ENCODE results near the gene SCARB1. TPM values are rescaled to one million over a fixed set of nuclear protein-coding genes. Genes with fewer than 3 reads are reported as not detected.
"Not testable (repeated sequence)": the region's sequence is repeated elsewhere in the genome, so short reads cannot be mapped to it uniquely, and the experiment has no call there.

SCARB1 gene, protein sequence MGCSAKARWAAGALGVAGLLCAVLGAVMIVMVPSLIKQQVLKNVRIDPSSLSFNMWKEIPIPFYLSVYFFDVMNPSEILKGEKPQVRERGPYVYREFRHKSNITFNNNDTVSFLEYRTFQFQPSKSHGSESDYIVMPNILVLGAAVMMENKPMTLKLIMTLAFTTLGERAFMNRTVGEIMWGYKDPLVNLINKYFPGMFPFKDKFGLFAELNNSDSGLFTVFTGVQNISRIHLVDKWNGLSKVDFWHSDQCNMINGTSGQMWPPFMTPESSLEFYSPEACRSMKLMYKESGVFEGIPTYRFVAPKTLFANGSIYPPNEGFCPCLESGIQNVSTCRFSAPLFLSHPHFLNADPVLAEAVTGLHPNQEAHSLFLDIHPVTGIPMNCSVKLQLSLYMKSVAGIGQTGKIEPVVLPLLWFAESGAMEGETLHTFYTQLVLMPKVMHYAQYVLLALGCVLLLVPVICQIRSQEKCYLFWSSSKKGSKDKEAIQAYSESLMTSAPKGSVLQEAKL
- 10 to 100 TPM; 15.3 to 23.6 TPM for total RNA-seq

DNA sequence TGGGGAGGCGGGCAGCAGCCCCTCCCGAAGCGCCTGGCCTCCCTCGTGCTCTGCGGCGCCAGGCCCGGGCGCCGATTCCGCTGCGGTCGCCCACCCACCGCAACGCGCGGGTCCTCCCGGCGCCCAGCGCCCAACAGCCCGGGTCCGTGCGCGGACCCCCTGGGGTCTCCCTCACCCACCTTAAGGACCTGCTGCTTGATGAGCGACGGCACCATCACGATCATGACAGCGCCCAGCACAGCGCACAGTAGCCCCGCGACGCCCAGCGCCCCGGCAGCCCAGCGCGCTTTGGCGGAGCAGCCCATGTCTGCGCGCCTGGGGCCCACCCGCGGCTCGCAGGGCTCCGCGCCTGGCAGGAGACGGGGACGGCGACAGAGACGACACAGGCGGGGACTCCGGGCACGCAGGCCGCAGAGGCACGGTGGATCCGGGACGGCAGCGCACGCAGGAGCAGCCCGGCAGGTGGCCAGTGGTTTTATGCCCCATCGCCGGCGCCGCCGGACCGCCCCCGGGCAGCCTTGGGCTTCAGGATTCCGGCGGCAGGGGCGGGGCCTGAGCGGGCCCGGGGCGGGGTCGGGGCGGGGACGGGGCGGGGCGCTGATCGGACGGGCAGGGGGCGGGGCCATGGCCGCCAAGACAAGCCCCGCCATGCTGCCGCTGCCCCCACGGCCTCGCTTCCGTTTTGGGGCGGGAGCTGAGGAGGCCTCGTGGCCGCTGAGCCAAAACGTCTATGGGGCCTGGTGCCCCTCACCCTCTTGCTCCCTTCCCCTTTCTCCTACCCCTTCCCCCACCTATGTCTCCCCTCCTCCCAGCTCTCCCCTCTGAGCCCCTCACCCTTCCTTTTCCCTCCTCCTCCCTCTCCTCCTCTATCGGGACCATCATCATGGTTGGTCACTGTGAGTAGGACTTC lies at the start of gene SCARB1:
TSS of gene SCARB1 (minus strand) at position 449 of the 910 bp plus-strand sequence. CDS start at position 305, 144 bp downstream.
- peak; percentile 79 to 82 for DNase-seq (ENCODE audit: low spot score in 2 of 2)
- no peaks in the 10 kb centered on the region for H3K9me3 Mint-ChIP-seq
- ATAC-seq = peak; percentile 88 to 91
- peak within 1 kb of the TSS; percentile 87 to 94 for H3K27ac Mint-ChIP-seq
- H3K36me3 Mint-ChIP-seq = peaks cover 0 to 6% of the 10 kb centered on the region in 2 donors

DNA sequence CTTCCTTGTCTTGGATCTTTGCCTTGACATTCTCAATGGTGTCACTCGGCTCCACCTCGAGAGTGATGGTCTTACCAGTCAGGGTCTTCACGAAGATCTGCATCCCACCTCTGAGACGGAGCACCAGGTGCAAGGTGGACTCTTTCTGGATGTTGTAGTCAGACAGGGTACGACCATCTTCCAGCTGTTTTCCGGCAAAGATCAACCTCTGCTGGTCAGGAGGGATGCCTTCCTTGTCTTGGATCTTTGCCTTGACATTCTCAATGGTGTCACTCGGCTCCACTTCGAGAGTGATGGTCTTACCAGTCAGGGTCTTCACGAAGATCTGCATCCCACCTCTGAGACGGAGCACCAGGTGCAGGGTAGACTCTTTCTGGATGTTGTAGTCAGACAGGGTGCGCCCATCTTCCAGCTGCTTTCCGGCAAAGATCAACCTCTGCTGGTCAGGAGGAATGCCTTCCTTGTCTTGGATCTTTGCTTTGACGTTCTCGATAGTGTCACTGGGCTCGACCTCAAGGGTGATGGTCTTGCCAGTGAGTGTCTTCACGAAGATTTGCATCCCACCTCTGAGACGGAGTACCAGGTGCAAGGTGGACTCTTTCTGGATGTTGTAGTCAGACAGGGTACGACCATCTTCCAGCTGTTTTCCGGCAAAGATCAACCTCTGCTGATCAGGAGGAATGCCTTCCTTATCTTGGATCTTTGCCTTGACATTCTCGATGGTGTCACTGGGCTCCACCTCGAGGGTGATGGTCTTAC lies 49.0 kb upstream of the SCARB1 start:
- Mint-ChIP-seq H3K9me3 (peaks cover 0 to 11% of the 10 kb centered on the region in 2 donors), H3K27ac (peak overlapping the region; percentile 99 to 100), H3K36me3 (peaks cover 30 to 39% of the 10 kb centered on the region in 2 donors)
- not testable (repeated sequence) for ATAC-seq; DNase-seq (ENCODE audit: low spot score in 2 of 2)

DNA sequence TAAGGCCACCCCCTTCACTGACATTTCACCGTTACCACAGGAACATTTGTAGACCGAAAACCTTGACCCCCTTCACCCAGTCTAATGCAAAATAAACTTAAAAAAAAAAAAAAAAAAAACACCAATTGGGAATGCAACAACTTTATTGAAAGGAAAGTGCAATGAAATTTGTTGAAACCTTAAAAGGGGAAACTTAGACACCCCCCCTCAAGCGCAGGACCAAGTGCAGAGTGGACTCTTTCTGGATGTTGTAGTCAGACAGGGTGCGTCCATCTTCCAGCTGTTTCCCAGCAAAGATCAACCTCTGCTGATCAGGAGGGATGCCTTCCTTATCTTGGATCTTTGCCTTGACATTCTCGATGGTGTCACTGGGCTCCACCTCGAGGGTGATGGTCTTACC lies 47.9 kb upstream of the SCARB1 start:
- Mint-ChIP-seq H3K9me3 (peaks cover 0 to 11% of the 10 kb centered on the region in 2 donors), H3K27ac (peak overlapping the region; percentile 80 to 95), H3K36me3 (peaks cover 30 to 39% of the 10 kb centered on the region in 2 donors)
- DNase-seq (ENCODE audit: low spot score in 2 of 2); ATAC-seq: not testable (repeated sequence)

DNA sequence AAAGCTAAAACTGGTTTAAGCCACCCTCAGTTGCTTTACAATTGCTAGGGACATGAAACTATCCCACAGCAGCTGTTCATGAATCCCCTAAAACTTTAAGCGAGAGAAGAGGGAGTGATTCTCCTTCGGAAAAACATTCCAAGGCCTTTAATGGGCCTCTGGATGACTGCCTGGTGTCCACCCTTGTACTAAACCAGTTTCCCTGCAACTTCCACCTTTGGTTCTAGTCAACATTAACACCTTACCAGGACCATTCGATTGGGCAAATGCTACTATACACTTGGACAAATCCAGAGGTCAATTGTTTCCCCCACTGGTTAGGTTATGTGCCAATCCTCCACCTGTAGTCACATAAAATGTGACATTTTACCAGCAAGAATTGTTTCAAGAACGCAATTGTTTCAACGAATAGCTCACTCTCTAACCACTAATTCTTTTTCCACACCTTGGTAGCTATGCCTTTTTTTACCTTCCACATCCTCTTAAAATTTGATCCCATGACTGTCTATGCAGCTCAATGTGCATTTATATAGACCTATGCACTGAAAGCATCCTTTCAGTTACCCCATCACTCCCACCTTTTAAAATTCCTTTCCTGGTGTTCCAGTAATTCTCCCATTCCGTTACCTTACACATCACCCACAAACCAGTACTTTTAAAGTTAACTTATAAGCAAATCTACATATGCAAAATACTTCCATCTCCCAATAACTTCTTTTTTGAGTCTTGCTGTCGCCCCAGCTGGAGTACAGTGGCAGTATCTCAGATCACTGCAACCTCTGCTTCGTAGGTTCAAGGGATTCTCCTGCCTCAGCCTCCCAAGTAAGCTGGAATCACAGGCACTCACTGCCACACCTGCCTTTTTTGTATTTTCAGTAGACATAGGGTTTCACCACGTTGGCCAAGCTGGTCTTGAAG lies 47.2 kb upstream of the SCARB1 start:
- DNase-seq (ENCODE audit: low spot score in 2 of 2) = no peak
- H3K36me3 Mint-ChIP-seq = peaks cover 30 to 39% of the 10 kb centered on the region in 2 donors
- peaks cover 0 to 11% of the 10 kb centered on the region in 2 donors for H3K9me3 Mint-ChIP-seq
- ATAC-seq = peak in 1 of 2 donors; percentile 3
- H3K27ac Mint-ChIP-seq = peak overlapping the region; percentile 80 to 95

DNA sequence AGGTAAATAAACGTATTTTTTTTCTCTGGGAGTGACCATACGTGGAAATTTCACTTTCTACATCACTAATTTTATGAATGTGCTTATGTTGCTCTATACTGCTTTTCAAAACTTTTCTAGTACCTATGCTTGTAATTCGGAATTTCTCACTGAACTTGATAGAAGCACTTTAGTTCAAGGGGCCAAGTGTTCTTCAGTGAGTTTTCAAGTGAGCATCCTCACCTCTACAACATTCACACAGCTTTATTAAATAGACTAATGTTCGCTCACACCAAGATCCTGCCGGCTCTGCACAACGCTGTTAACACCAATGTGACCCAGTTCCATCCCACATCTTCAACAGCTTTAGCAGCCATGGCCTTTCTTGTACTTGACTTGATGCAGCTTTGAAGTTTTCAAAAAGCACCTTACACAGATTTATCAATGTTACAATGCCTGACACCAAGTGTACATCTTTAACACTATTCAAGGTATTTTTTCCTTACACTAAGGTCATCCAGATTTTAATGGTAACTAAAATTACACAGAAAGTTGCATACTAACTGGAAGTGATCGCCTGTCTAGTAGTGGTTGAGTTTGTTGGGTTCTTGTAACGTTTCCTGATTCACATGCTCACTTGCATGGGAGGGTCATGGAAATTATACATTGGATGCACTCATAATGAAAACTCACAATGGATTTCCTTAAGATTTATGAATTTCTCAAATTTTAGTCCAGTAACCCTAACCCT lies 46.3 kb upstream of the SCARB1 start:
- Mint-ChIP-seq H3K27ac (peak overlapping the region; percentile 80 to 95), H3K9me3 (peaks cover 0 to 11% of the 10 kb centered on the region in 2 donors), H3K36me3 (peaks cover 30 to 39% of the 10 kb centered on the region in 2 donors)
- DNase-seq (ENCODE audit: low spot score in 2 of 2) = no peak
- peak in 1 of 2 donors; percentile 2 for ATAC-seq

DNA sequence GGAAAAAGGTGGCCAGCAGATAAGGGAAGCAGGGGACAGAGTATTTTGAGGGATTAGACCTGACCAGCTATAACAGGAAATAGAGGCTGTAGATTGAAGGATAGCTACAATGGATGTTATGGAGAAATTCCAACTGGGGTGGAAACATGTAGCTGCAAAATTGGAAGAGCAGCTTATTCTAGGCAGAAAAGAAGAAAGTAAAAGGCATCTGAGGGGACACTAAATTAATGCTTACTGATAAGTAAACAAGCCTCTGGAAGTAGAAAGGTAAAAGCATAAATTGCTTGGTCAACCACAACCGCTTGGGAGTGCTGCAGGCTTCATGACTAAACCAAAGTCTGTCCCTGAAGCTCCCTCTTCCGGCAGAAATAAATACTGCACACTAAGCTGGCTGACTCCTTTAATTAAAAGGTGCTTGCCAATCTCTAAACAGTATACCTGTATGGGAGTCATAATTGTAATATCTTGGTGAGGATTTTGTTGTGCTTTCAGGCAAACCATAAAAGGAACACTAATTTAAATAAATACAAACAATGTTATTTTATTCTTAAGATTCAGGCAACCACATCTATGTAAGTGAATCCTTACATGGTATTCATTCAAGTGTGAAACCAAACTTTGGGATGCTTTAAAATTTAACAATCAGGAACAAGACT lies 43.1 kb upstream of the SCARB1 start:
- peak overlapping the region in 1 of 2 donors; percentile 7 for H3K27ac Mint-ChIP-seq
- no peaks in the 10 kb centered on the region for H3K9me3 Mint-ChIP-seq
- ATAC-seq (peak; percentile 67 to 68), DNase-seq (ENCODE audit: low spot score in 2 of 2) (peak; percentile 72 to 96)
- H3K36me3 Mint-ChIP-seq = peaks cover 8 to 12% of the 10 kb centered on the region in 2 donors

DNA sequence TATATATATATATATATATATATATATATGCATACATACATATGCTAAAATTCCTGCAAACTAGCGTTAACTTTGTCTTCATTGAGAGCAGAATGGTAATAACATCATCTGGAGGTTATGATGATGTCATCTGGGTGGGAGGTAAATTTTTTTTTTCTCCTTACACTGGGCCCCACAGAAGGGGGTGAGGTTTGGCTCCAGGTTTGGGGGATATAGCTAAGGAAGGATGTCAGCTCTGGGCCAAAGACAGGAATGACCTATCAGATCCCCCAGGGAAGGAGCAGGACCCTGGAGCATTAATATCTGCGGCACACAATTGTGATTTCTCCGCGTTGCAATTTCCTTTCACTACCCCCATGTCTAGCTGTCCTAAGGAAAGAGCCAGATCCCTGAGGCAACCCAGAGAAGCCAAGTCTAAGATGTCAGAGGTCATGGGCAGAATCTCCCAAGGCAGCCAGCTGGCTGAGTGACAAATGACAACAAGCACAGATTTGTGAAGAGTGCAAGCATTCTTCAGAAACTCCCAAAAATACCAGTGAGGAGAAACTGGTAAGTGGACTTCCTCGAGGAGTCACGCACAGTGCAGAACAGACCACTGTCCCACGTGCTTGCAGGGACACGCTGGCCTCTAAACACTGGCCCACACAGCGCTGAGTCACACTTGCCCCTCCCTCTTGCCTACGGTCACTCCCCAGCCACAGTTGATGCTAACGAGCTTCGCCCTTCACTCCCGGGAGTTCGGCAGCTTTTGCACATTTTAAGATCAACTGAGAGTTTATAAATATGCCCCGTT lies 40.8 kb upstream of the SCARB1 start:
- DNase-seq (ENCODE audit: low spot score in 2 of 2) (no peak), ATAC-seq (peak in 1 of 2 donors; percentile 23)
- Mint-ChIP-seq H3K27ac (peak overlapping the region in 1 of 2 donors; percentile 33), H3K9me3 (no peaks in the 10 kb centered on the region), H3K36me3 (no peaks in the 10 kb centered on the region)

DNA sequence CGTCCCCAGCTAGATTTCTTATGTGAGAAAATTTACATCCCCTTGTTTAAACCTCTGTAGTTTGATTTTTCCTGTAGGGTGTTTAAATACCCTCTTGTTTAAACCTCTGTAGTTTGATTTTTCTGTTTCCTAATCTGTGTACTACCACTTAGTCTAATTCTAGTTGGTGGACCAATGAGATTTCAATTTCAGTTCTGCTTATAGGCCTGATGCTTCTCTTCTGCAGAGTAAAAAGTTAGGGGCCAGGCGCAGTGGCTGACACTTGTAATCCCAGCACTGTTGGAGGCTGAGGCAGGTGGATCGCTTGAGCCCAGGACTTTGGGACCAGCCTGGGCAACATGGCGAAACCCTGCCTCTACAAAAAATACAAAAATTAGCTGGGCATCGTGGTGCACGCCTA lies 39.3 kb upstream of the SCARB1 start:
- no peak for DNase-seq (ENCODE audit: low spot score in 2 of 2)
- Mint-ChIP-seq H3K9me3 (no peaks in the 10 kb centered on the region), H3K36me3 (no peaks in the 10 kb centered on the region), H3K27ac (no peak overlapping the region)
- ATAC-seq = no peak

DNA sequence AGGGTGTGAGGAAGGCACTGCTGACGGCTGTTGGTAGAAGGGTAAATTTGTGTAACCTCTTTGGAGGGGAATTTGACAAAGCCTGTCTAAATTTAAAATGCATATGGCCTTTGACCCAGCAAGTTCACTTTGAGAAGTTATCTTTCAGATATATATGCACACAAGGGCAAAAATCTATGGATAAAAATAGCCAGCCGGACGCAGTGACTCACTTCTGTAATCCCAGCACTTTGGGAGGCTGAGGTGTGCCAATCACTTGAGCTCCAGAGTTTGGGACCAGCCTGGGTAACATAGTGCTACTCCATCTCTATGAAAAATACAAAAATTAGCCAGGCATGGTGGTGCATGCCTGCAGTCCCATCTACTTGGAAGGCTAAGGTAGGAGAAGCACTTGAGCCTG lies 37.3 kb upstream of the SCARB1 start:
- H3K9me3 Mint-ChIP-seq = no peaks in the 10 kb centered on the region
- no peak for DNase-seq (ENCODE audit: low spot score in 2 of 2)
- H3K27ac Mint-ChIP-seq = no peak overlapping the region
- H3K36me3 Mint-ChIP-seq = no peaks in the 10 kb centered on the region
- ATAC-seq = no peak

DNA sequence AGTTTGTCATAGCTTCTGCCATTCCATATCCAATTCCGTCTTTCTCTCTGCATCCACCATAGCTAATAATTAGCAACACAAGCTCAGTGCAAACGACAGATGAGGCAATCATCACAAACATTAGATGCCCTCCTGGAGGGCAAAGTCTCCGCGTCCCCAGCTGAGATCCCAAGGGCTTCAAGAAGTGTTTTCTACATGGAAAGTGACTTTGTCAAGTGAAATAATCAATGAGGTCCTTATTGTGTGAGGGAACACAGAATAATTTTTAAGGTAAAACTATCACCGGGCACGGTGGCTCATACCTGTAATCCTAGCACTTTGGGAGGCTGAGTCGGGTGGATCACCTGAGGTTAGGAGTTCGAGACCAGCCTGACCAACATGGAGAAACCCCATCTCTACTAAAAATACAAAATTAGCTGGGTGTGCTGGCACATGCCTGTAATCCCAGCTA lies 36.7 kb upstream of the SCARB1 start:
- ATAC-seq; H3K9me3 Mint-ChIP-seq; H3K27ac Mint-ChIP-seq; H3K36me3 Mint-ChIP-seq; DNase-seq (ENCODE audit: low spot score in 2 of 2): not testable (repeated sequence)

DNA sequence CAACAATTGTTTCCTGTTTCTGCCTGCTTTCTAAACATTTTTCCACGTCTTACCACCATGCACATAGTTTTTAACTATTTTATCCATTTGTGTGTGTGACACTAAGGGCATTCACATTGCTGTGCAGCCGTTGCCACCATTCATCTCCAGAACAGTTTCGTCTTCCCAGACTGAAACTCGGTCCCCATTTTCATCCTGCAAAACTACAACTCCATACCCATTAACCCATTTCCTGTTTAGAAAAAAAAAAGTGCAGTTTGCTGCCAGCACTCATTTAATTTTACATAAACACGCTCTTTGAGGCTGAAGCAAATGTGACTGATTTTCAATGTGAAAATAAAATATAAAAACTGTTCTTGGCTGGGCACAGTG lies 35.2 kb upstream of the SCARB1 start:
- ATAC-seq (no peak), DNase-seq (ENCODE audit: low spot score in 2 of 2) (no peak)
- H3K36me3 Mint-ChIP-seq = no peaks in the 10 kb centered on the region
- H3K27ac Mint-ChIP-seq = no peak overlapping the region
- no peaks in the 10 kb centered on the region for H3K9me3 Mint-ChIP-seq

DNA sequence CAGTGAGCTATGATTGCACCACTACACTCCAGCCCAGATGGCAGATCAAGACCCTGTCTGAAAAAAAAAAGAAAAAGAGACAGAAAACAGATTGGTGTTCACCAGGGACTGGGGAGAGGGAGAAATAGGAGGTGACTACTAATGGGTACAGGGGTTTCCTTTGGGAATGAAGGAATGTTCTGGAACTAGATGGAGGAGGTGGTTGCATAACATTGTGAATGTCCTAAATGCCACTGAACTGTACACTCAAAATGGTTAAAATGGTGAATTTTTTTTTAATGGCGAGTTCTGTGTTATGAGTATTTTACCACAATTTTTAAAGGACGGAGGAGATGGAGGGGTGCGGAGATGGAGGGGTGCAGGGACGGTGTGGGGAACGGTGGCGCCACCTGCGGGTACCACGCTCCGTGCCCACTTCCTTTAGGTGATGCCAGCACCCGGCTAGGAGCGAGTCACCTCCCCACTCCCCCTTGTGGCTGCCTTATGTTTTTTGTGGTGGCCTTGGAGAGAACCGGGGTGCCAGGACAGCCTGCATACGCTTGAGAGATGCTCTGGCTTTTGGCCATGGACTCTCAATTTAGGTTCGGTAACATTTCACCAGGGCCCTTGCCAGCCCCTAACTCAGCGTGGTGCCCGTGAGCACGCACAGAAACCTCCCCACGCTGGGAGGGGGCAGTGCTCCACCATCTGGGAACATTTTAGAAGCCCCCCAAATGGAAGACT lies 34.7 kb upstream of the SCARB1 start:
- ATAC-seq (peak; percentile 76 to 79), DNase-seq (ENCODE audit: low spot score in 2 of 2) (peak in 1 of 2 donors; percentile 72)
- Mint-ChIP-seq H3K36me3 (no peaks in the 10 kb centered on the region), H3K27ac (no peak overlapping the region), H3K9me3 (no peaks in the 10 kb centered on the region)

DNA sequence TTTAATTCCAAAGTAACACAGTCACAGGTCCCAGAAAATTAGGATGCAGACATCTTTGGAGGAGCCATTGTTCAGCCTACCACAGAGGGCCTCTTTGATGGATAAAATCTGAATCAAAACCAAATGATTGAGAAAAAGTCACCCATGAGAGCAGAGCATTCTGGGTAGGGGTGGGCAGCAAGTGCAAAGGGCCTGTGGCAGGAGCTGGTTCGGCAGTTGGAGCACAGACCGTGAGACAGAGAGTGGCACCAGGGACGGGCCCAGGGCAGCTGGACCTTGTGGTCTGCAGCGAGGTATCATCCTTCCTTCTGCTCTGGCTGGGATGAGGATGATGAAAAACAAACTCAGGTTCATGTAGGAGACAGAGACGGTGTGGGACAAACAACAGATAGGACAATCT lies 32.8 kb upstream of the SCARB1 start:
- no peak overlapping the region for H3K27ac Mint-ChIP-seq
- ATAC-seq = no peak
- no peaks in the 10 kb centered on the region for H3K9me3 Mint-ChIP-seq
- no peak for DNase-seq (ENCODE audit: low spot score in 2 of 2)
- no peaks in the 10 kb centered on the region for H3K36me3 Mint-ChIP-seq

Data from activated naive CD4-positive, alpha-beta T cell treated with anti-CD3 and anti-CD28 coated beads, Interleukin-2, amount 50 U/mL, for 72 hours (primary cell).